GM12878 (cell line): ENCODE results near the gene CARD19. TPM values are rescaled to one million over a fixed set of nuclear protein-coding genes. Genes with fewer than 3 reads are reported as not detected.

Experiments used
- ATAC-seq: fragments of 200-7000 bp; cut with Tn5 transposase; 3 replicates; pipeline ENCODE4 v1.9.1; 2020; ENCODE audit warnings: mild to moderate bottlenecking, moderate library complexity
- BruUV-seq: library from RNA; stranded (reverse); fragments of 400-500 nt; replicated peaks from 2 replicates; lab custom pipeline; 2021; lab: Mats Ljungman, UMichigan
- CTCF ChIA-PET: fragments of 300-600 bp; sonication (Branson Sonifier 250); formaldehyde crosslinking; extraction: SDS; loops from one replicate; lab custom pipeline; 2021; ENCODE audit warnings: inconsistent platforms; lab: Yijun Ruan, JAX
- POLR2A ChIA-PET: fragments of 350-600 bp; formaldehyde crosslinking; extraction: SDS; loops from one replicate; lab custom pipeline; 2021; ENCODE audit warnings: inconsistent platforms; lab: Charles Lee
- RAD21 ChIA-PET: fragments of 300-600 bp; sonication (Branson Sonifier 250); formaldehyde crosslinking; loops from one replicate; lab custom pipeline; 2023; ENCODE audit warnings: antibody characterized with exemption; ENCODE audit not compliant: unreplicated experiment; lab: Charles Lee
- SMC1A ChIA-PET: fragments of 300-600 bp; sonication (Branson Sonifier 250); formaldehyde crosslinking; loops from one replicate; lab custom pipeline; 2023; ENCODE audit not compliant: unreplicated experiment, uncharacterized antibody; lab: Charles Lee
- DNase-seq: peaks from one replicate; pipeline ENCODE4 v3.0.0-alpha.2; 2011; ENCODE audit warnings: low read depth, low spot score
- FAIRE-seq: peaks from 3 replicates; lab custom pipeline; 2011; peaks lifted over from hg19 to GRCh38; lab: Jason Lieb, UNC
- H2AFZ ChIP-seq: 2 replicates; pipeline ENCODE4 v1.6.0; 2011; ENCODE audit warnings: low read depth, low read length, control low read depth; ENCODE audit not compliant: control insufficient read depth
- H3K27ac ChIP-seq: 2 replicates; pipeline ENCODE4 v1.5.1; 2011; ENCODE audit warnings: control low read depth; ENCODE audit not compliant: control insufficient read depth, insufficient read depth
- H3K27me3 ChIP-seq, 2 experiments: replicated peaks in 1 of 2; 2 replicates each; pipeline versions ENCODE4 v1.6.0 to v1.6.1; 2011; ENCODE audit warnings: low read length in 1 of 2; ENCODE audit not compliant: control insufficient read depth in 2 of 2, insufficient read depth in 2 of 2
- H3K36me3 ChIP-seq, 2 experiments: 2 replicates each; pipeline ENCODE4 v1.5.1; 2011; ENCODE audit warnings: low read length in 1 of 2; ENCODE audit not compliant: control insufficient read depth in 2 of 2, insufficient read depth in 2 of 2
- H3K4me1 ChIP-seq: 2 replicates; pipeline ENCODE4 v1.6.1; 2011; ENCODE audit warnings: mild to moderate bottlenecking, low read length, moderate library complexity, mixed read lengths; ENCODE audit not compliant: control insufficient read depth, insufficient read depth
- H3K4me2 ChIP-seq: 2 replicates; pipeline ENCODE4 v1.6.0; 2011; ENCODE audit warnings: control low read depth; ENCODE audit not compliant: control insufficient read depth, insufficient read depth
- H3K4me3 ChIP-seq: fragments of 200-600 bp; sonication (generic); 2 replicates; pipeline ENCODE4 v1.5.1; 2016
- H3K79me2 ChIP-seq: 2 replicates; pipeline ENCODE4 v1.6.0; 2011; ENCODE audit warnings: low read length; ENCODE audit not compliant: control insufficient read depth, insufficient read depth
- H3K9ac ChIP-seq: 2 replicates; pipeline ENCODE4 v1.8.0; 2011; ENCODE audit warnings: low read length, control low read depth, mixed read lengths; ENCODE audit not compliant: control insufficient read depth, insufficient read depth
- H3K9me3 ChIP-seq: replicated peaks from 3 replicates; pipeline ENCODE4 v1.5.1; 2011; ENCODE audit warnings: mild to moderate bottlenecking, low read length; ENCODE audit not compliant: control insufficient read depth, insufficient read depth
- H4K20me1 ChIP-seq: 2 replicates; pipeline ENCODE4 v1.6.0; 2011; ENCODE audit not compliant: control insufficient read depth, insufficient read depth
- BCL3 ChIP-seq: IDR thresholded peaks from 2 replicates; pipeline ENCODE4 v1.6.1; 2011; ENCODE audit warnings: borderline replicate concordance, low read depth, mild to moderate bottlenecking, moderate library complexity, low read length; ENCODE audit not compliant: insufficient read depth, poor library complexity, severe bottlenecking
- BRCA1 ChIP-seq: IDR thresholded peaks from 2 replicates; pipeline ENCODE4 v1.6.1; 2011; ENCODE audit warnings: low read depth, low read length, improper control_type of control experiment
- CEBPB ChIP-seq, 2 experiments: fragments of 150-350 bp in 1 of 2; IDR thresholded peaks; 2 replicates each; pipeline ENCODE4 v1.6.1; 2012 to 2014; ENCODE audit warnings: low read depth in 2 of 2, low read length in 2 of 2, borderline replicate concordance in 1 of 2, inconsistent platforms in 1 of 2
- CHD1 ChIP-seq: IDR thresholded peaks from 2 replicates; pipeline ENCODE4 v1.6.1; 2012; ENCODE audit warnings: low read depth, low read length, improper control_type of control experiment
- DPF2 ChIP-seq: fragments of 450-650 bp; IDR thresholded peaks from 2 replicates; pipeline ENCODE4 v1.6.1; 2017; ENCODE audit warnings: mild to moderate bottlenecking
- E2F4 ChIP-seq: IDR thresholded peaks from 2 replicates; pipeline ENCODE4 v1.6.1; 2012; ENCODE audit warnings: low read depth, low read length, improper control_type of control experiment
- ETV6 ChIP-seq, 2 experiments: fragments of 450-650 bp in 1 of 2; IDR thresholded peaks in 1 of 2; conservative IDR thresholded peaks in 1 of 2; 2 replicates each; pipeline ENCODE4 v1.6.1; 2014; ENCODE audit warnings: antibody characterized with exemption in 1 of 2, borderline replicate concordance in 1 of 2, low read depth in 1 of 2, mild to moderate bottlenecking in 1 of 2, moderate library complexity in 1 of 2
- FOS ChIP-seq: IDR thresholded peaks from 3 replicates; pipeline ENCODE4 v1.6.1; 2011; ENCODE audit warnings: borderline replicate concordance; ENCODE audit not compliant: insufficient read length; ENCODE audit errors: extremely low read depth
- HDAC6 ChIP-seq: fragments of 200-600 bp; sonication (generic); IDR thresholded peaks from one replicate; pipeline ENCODE4 v1.8.0; 2017; ENCODE audit warnings: antibody characterized with exemption; ENCODE audit not compliant: unreplicated experiment
- IRF5 ChIP-seq: fragments of 450-650 bp; IDR thresholded peaks from 2 replicates; pipeline ENCODE4 v1.6.1; 2017; ENCODE audit warnings: borderline replicate concordance
- MYC ChIP-seq: IDR thresholded peaks from 2 replicates; pipeline ENCODE4 v1.6.1; 2011; ENCODE audit warnings: mild to moderate bottlenecking, low read length, moderate library complexity, inconsistent platforms; ENCODE audit not compliant: insufficient read depth, insufficient replicate concordance, insufficient read length, severe bottlenecking
- NFYA ChIP-seq: IDR thresholded peaks from 2 replicates; pipeline ENCODE4 v1.6.1; 2011; ENCODE audit warnings: low read depth, mild to moderate bottlenecking, low read length, improper control_type of control experiment, borderline replicate concordance
- NR2C1 ChIP-seq: fragments of 450-650 bp; IDR thresholded peaks from 2 replicates; pipeline ENCODE4 v1.6.1; 2017; ENCODE audit warnings: antibody characterized with exemption, mild to moderate bottlenecking, moderate library complexity
- RELA ChIP-seq: fragments of 450-650 bp; IDR thresholded peaks from 2 replicates; pipeline ENCODE4 v1.8.0; 2014; ENCODE audit warnings: borderline replicate concordance; ENCODE audit not compliant: partially characterized antibody
- YY1 ChIP-seq: IDR thresholded peaks from 2 replicates; pipeline ENCODE4 v1.6.1; 2011; ENCODE audit warnings: low read depth, mild to moderate bottlenecking, low read length
- ZBTB4 ChIP-seq: fragments of 450-650 bp; formaldehyde crosslinking; IDR thresholded peaks from 2 replicates; pipeline ENCODE4 v1.4.0; 2022; ENCODE audit warnings: mild to moderate bottlenecking, moderate library complexity
- WGBS: methylation state at CpG from one replicate; pipeline ENCODE4 v1.1.6; 2016; ENCODE audit warnings: low lambda C conversion rate; ENCODE audit not compliant: insufficient replicate concordance, insufficient coverage; ENCODE audit errors: missing lambda C conversion rate; 5-methylcytosine and 5-hydroxymethylcytosine counted together
- in situ Hi-C: fragments of 300-500 bp; cut with MboI; formaldehyde crosslinking; loops from 9 replicates; pipeline ENCODE4 v1.14.3; 2018; ENCODE audit warnings: mixed read lengths
- intact Hi-C: fragments of 100-400 bp; cut with micrococcal nuclease; formaldehyde crosslinking; loops from one replicate; pipeline ENCODE4 v1.14.2; 2022; ENCODE audit not compliant: unreplicated experiment
- polyA plus RNA-seq, 11 experiments: library from polyadenylated mRNA; depleted of rRNA in 4 of 11; unstranded in 6 of 11; stranded (reverse) in 5 of 11; fragments of >200 nt; fragmentation: Nextera tagmentation in 4 of 11; fragmentation: Illumina TruSeq in 1 of 11; extraction: Ambion mirVana in 4 of 11; extraction: Trizol in 1 of 11; gene quantifications; 1 replicate in 1 of 11; 2 replicates in 10 of 11; pipeline versions ENCODE4 v1.2.1 to v1.2.3, GENCODE V29; 2011 to 2016; ENCODE audit warnings: inconsistent platforms in 2 of 11, missing spikeins in 2 of 11, low read depth in 1 of 11
- total RNA-seq, 4 experiments: library from RNA; depleted of rRNA in 3 of 4; stranded (reverse); fragments of >200 nt in 3 of 4; fragmentation: Illumina TruSeq in 1 of 4; extraction: Trizol in 1 of 4; gene quantifications; 2 replicates each; pipeline versions ENCODE4 v1.2.1 to v1.2.3, GENCODE V29; 2013 to 2021

Gene CARD19
- total and polyA plus RNA-seq, 10 of the 15 experiments (the other 5 are each of a cell fraction or from before 2014, with no cell fraction given) = 0.61 to 41.6 (median 19.9) TPM

- 43% methylated on average over 8 of the region's 10 CpGs for WGBS
- no peaks in the 10 kb centered on the region for H3K27me3 ChIP-seq
- H3K9ac ChIP-seq = no peak overlapping the region
- H3K9me3 ChIP-seq = peaks cover 13% of the 10 kb centered on the region
- no peaks in the 10 kb centered on the region for H4K20me1 ChIP-seq
- intact Hi-C loops (no loop called here), in situ Hi-C loops (no loop called here)
- H3K79me2 ChIP-seq = no peaks in the 10 kb centered on the region
- no peak for ATAC-seq
- no peak for DNase-seq
- no peak overlapping the region for H2AFZ ChIP-seq
- FAIRE-seq = no peak
- peaks cover 2% of the 10 kb centered on the region for H3K4me1 ChIP-seq
- no peak overlapping the region for H3K27ac ChIP-seq
- H3K36me3 ChIP-seq = no peaks in the 10 kb centered on the region
- no TSS peak for BruUV-seq
- POLR2A ChIA-PET = no interaction called here
- SMC1A ChIA-PET = no interaction called here
- H3K4me3 ChIP-seq = no peak overlapping the region
- RAD21 ChIA-PET = interaction anchor here (1.2 to 1.5 kb wide), 2 partner anchors 42 to 44 kb away, joined by 3 to 4 read pairs; no protein-coding TSS in a partner anchor
- CTCF ChIA-PET = interaction anchor here (0.6 to 1.3 kb wide), 2 partner anchors 41 to 278 kb away, joined by 3 to 4 read pairs; no protein-coding TSS in a partner anchor
- H3K4me2 ChIP-seq = no peak overlapping the region
- no peak for TF ChIP-seq YY1
- TF ChIP-seq BCL3 = no peak
- no peak for TF ChIP-seq FOS
- no peak for TF ChIP-seq CHD1
- TF ChIP-seq NFYA = no peak
- TF ChIP-seq IRF5 = no peak
- no peak for TF ChIP-seq BRCA1
- no peak for TF ChIP-seq E2F4
- TF ChIP-seq ETV6 (conservative IDR thresholded peaks at IDR 0.05 in 1 of 2, IDR thresholded peaks at IDR 0.05 in 1 of 2; ENCODE audit: borderline replicate concordance in 1 of 2, low read depth in 1 of 2) = no peak
- no peak for TF ChIP-seq HDAC6
- no peak for TF ChIP-seq RELA
- no peak for TF ChIP-seq CEBPB (IDR thresholded peaks at IDR 0.05; ENCODE audit: borderline replicate concordance in 1 of 2, low read depth in 2 of 2, low read length in 2 of 2)
- TF ChIP-seq ZBTB4 (CRISPR knock-in tag) = no peak
- no peak for TF ChIP-seq NR2C1
- no peak for TF ChIP-seq MYC
- TF ChIP-seq DPF2 = no peak
Observed at GRCh38 chr9:93151097-93151784, 55.2 kb downstream of the CARD19 start.
